Ecto neural progenitor cell (in vitro differentiated cells): ENCODE data around the gene FRMD5.
"Not testable (repeated sequence)": the region's sequence is repeated elsewhere in the genome, so short reads cannot be mapped to it uniquely, and the experiment has no call there.

Experiments
- DNase-seq: peaks from one replicate; pipeline ENCODE4 v3.0.0-alpha.2; 2018; ENCODE audit warnings: low spot score

Gene FRMD5

DNA sequence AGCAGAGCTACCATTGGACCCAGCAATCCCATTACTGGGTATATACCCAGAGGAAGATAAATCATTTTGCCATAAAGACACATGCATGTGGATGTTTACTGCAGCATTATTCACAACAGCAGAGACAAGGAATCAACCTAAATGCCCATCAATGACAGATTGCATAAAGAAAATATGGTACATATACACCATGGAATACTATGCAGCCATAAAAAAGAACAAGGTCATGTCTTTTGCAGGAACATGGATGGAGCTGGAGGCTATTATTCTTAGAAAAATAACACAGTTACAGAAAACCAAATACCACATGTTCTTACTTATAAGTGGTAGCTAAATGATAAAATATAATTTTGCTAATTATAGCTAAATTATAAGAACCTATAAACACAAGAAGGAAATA, 162.3 kb downstream of the FRMD5 start:
- not testable (repeated sequence) for DNase-seq

DNA sequence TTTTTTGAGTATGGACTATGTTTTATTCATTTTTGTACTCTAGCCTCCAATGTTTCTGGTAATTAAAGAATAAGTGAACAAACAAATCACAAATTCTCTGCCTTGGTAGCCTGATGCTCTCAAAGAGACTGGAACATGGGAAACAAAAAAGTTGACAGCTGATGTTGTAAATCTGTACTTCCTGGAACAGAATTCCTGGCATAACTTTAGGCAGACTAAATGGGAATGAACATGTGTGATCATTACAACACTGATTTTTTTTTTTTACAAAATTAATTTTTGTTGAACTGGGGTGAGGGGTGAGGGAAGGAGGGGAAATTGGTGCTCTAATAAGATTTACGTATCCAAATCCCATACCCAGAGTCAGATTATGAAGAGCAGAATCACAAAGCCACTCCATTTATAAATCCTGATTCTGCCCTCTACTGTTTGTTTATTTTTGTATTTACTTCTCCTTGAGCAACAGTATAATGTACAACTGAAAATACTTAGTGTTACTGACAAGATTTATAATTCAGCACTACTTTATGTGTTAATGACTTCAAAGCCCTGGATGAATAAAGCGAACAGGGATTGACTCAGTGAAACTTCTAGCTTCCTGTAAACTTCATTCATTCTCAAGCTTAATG, 165.0 kb downstream of the FRMD5 start:
- DNase-seq: no peak

DNA sequence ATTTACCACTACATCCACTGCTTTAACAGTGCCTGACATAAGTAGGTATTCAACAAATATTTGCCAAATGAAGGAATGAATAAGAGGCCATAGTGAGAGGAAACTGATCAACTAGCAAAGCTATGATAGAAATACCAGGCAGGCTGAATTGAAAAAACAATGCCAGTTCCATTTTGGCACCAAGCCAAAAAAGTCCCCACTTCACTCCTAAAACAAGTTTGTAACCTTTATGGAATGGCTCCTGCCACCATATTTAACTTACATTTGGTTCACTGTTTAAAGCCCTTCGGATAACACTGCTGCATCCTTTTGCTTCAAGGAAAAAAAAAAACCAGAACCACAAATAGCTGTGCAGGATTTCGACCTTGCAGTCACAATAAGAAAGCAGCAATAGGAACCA, 166.1 kb downstream of the FRMD5 start:
- DNase-seq: no peak

DNA sequence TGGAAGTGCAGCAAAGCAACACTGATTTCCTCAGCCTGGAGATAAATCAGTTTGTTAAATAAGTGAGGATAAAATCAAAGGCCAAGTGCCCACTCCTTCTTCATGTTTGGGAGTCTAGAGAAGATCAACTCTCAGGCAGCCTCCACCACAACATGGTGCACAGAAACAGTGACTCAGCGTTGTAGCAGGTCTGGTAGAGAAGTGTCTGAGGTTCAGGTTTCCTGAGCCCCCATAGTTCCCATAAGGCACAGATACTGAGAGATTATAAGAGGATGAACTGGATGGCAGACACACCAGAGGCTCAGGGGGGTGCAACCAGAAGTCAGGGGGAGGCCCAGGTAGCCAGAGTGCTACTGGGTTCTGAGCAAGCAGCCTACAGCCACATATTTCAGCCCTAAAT, 166.7 kb downstream of the FRMD5 start:
- DNase-seq: no peak

DNA sequence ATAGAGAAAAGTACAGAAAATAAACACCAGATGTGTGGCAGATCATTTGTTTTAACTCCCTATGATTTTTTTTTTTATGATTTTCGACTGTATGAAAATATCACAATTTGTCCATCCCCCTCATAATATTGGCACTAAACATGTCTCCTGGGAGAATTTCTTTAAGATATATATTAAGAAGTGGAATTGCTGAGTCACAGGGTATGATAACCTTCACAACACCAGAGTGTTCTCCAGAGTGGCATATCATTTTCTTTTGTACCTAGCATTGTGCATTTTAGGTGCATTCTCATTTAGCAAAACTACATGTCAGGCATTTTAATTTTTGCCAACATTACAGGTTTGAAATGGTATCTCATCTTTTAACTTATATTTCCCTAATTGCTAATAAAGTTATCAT, 170.9 kb downstream of the FRMD5 start:
- no peak for DNase-seq

DNA sequence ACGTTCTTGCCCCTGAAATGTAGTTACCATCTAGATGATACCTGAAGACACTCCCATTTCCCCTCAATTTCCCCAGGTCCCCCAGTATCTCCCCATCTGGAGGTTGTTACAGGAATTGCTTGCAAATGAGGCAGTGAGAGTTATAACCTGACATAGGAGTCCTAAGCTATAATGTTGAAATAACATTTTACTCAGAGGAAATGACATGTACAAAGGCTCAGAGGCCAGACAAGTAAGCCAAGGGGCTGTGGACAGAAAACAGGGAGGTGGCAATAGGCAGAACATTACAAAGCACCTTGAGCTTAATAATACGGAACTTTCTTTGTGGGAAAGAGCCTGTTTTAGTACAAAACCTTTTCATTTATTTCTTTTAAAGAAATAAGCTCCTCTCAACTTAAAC, 171.9 kb downstream of the FRMD5 start:
- DNase-seq: no peak

DNA sequence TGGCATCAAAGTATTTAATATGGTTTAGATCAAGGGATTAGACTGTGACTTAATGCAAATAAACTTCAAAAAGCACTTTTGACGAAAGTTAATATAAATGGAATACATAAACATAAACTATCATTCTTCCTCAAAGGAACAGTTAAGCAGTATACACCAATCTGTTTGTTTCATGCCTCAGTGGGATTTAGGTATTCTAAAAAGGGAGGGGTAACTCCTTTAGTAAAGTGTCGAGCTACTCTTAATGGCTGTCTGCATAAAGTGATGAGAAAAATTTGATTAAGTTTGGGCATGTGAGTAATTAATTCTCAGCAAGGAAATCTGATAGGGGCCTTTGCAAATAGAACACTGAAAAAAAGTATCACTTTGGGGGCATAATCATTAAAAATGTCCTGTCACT, 176.9 kb downstream of the FRMD5 start:
- no peak for DNase-seq

DNA sequence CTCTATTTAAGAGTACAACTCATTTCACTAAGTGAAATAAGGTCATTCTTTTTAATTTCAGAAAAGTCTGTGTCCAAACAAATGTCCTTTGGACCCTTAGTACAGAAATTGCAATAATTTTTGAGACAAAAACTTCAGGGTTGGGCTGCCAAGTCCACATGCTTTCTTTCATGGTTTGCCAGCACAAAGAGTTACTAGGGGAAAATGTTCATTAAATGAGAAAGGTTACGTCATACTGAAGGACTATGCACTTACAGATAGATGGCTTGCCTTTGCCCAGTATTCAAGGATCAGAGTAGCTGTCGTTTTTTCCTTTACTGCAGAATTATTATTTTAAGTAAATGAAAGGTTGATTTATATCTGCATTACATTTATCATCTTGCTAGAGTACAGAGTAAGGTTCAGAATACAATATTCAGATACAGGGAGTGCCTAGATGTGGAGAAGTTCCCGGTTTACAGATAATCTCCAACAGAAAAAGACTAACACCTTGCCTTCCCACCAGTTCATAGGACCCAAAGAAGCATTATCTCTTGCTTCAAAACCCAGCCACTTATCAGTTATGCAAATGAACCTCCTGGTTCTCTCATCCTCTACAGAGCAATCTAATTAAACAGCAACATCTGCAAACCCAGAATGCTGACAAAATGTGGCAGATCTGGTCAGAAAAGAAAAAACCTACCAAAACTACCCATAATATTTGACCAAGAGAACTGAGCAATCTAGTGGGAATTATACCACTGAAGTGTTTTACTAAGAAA, 179.3 kb downstream of the FRMD5 start:
- DNase-seq: no peak

DNA sequence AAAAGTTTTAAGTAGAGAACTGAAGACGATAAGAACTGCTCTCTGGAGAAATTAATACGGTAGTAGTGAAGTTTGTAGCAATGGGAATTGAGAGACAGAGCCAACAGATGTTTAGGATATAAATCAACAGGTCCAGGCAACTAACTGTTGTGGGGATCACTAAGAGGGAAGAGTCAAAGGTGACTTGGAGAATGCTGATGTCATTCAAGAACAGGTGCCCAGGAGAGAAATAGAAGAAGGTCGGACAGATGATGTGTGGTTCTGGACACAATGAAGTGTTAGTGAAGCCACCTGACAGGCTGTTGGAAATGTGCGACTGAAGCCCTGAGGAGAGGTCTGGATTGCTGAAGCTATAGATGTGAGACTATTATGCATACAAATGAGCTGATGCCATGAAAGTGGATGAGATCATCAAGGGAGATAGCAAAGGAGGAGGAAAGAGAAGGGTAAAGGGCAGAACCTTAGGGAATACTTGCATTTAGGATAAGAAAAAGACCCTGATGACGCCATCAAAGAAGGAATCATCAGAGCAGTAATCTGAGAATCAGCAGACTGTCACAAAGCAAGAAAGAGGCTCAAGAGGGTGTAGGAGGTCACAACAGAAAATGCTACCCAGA, 183.7 kb downstream of the FRMD5 start:
- DNase-seq: no peak

DNA sequence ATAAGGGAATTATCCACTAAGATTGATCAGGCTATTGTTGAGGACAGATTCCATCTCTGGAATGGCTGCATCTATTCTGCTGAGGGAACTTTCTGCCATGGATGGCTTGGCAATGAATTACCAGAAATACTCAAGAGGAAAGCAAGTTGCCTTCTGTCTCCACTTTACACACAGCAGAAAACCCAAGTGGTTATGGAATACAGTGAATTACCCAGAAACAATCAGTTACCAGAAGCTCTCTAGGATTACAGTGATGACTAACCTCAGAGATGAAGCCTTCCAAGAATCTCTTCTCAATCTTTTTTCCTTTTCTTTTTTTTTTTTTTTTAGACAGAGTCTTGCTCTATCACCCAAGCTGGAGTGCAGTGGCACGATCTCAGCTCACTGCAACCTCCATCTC, 185.0 kb downstream of the FRMD5 start:
- no peak for DNase-seq

DNA sequence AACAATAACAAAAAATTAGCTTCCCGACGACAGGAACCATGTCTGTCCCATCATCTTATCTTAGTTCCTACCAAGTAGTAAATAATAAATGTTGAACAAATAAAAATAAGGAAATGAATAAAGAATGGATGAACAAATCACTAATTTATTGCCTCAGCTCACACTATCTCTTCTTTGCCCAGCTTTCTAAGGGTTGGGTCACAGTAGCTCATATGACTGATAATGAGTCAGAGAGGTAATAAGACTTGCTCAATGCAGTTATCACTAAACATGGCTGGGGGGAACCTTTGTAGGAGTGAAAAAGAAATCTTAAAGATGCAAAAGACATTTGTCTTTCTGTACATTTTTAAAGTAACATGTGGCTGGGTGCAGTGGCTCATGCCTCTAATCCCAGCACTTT, 186.0 kb downstream of the FRMD5 start:
- no peak for DNase-seq

DNA sequence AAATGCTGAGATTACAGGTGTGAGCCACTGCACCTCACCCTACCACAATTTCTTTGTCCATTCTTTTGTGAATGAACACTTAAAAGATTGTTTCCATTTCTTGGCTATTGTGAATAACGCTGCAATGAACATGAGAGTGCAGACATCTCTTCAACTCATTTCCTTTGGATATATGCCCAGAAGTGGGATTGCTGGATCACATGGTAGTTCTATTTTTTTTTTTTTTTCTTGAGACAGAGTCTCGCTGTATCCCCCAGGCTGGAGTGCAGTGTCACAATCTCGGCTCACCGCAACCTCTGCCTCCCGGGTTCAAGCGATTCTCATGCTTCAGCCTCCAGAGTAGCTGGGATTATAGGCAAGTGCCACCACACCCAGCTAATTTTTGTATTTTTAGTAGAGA, 194.8 kb downstream of the FRMD5 start:
- DNase-seq: not testable (repeated sequence)

DNA sequence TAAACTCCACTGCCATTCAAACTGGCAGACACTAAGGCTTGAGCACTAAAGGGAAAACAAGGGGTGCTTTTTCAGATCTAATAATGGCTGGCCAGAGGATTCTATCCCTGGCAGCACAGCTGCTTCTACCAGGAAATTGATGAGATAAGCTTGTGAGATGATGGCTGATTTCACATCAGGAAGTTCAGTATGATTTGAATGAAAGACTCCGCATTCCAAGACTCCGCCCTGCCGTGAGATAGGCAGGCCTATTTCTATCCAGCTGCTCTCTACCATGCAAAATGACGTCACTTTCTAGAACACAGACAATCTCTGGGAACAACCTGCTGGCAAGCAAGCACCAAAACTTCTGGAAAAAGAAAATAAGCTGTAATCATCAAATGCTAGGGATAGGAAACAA, 196.5 kb downstream of the FRMD5 start:
- no peak for DNase-seq

DNA sequence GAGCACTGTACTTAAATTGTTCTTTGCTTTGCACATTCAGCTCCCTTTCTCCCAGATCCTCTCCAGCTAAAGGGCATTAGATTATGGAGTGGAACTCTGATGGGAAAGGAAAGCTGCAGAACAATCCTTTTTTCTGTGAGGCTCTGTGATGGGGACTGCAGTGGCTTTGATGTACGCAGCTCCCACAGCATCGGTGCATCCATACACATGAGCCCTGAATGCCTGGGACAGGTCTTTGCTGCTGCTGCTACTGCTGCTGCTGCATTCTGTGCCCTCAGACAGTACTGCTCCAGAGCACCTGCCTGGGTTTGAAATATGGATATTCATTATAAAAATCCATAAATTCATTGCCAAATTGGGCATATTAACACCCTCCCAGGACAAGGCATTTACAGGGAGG, 203.9 kb downstream of the FRMD5 start:
- DNase-seq: no peak

DNA sequence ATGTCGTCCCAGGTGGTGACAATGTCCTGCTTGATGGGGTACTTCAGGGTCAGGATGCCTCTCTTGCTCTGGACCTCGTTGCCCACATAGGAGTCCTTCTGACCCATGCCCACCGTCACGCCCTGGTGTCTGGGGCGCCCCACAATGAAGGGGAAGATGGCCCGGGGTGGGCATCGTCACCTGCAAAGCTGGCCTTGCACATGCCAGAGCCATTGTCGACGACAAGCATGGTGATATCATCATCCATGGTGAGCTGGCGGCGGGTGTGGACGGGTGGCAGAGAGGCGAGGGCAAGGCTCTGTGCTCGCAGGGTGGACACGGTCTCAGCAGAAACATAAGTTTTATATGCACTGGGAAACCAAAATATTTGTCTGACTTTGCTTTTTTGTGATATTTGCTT, 205.1 kb downstream of the FRMD5 start:
- no peak for DNase-seq

DNA sequence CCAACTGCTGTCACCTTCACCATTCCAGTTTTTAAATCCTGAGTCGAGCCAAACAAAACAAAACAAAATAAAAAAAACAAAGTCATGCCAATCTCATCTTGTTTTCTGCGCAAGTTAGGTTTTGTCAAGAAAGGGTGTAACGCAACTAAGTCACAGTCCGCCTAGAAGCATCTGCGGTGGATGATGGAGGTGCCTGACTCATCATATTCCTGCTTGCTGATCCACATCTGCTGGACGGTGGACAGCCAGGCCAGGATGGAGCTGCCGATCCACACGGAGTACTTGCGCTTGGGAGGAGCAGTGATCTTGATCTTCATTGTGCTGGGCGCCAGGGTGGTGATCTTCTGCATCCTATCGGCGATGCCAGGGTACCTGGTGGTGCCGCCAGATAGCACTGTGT, 206.2 kb downstream of the FRMD5 start:
- no peak for DNase-seq

DNA sequence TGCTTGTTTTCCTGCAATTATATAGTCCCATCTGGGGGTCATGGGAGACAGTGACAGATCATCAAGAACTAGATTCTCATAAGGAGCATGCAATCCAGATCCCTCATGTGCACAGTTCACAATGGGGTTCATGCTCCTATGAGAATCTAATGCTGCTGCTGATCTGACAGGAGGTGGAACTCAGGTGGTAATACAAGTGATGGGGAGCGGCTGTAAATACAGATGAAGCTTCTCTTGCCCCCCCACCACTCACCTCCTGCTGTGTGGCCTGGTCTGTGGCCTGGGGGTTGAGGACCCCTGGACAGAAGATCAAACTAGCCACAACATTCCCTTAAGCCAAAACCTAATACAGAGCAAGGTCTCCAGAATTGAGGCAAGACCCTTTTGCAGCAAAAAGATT, 207.1 kb downstream of the FRMD5 start:
- no peak for DNase-seq

DNA sequence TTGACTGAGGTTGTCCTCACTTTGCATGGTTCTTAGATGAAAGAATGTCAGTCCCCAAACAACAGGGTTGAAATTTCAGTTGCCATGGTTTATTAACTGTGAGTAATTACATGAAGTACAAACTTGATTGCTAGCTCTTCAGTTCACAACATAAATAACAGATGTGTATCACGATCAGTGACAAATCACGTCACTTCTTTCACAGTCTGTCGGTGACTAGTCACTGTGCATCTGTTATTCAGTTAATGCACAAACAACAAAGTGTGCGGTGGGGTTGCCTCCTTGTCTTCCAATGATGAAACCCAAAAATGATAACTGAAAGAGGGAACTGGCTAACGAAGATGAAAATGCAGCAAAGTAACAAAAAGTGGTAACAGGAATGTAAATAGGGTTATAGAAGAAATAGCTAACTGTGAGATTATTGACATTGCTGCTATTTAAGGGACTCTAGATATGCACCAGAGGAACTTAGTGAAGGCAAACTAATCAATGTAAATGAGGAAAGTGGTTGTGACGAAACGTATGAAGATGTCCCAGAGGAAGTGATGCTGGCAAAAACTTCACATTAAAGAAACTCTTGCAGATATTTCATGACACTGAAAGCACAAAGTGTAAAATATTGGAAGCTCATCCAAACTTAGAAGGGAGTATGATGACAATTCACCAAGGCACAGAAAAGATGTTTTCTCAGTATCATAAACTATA, 208.9 kb downstream of the FRMD5 start:
- DNase-seq: no peak

DNA sequence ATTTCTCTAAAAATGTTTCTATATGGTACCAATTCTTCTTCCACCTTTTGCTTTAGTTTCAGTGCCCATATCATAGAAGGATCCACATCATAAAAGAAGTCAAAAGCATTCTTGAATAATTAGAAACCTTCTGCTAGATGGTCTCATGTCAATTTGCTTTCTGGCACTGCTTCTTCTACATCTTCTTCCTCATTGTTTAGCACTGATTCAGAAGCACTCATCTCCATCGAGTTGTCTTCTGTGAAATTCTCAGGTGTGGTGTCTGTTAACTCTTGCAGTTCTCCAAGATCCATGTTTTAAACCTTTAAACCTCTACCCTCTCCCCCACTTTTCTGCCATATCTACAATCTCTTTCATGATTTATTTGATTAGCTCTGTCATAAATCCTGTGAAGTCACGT, 213.5 kb downstream of the FRMD5 start:
- DNase-seq: no peak

DNA sequence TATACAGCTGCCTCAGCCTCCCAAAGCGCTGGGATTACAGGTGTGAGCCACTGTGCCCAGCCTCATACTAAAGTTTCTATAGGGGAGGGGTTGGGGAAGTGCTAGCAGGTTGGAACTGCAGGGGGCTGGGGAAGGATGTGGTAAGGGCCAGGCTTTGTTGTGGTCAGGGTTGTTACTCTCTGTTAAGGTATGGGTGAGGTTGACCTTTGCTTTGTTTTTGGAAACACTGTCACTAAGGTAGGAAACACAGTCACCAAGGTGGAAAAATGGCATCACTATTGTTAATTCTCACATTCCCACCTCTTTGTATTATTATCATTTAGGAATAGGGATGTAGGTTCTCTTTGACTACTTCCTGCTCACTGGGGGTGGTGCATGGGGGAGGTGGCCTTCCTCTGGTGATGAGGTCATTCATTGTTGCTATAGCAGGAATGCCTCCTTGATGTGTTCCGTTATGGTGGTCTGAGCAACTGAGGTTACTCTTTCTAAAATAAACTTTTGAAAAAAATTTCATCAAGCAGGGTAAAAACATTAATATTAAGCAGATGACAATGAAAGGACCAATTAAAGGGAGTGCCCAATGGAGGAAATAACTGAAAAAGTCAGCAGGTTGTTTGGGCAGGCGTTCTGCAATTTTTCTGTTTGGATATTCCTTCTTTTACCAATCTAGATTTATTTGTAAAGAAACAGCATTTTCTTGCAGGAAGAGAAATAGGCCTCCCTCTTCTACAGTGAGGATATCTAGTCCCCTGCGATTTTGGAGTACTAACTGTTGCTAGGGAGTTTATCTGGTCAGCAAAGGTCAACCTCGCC, 217.8 kb downstream of the FRMD5 start:
- DNase-seq: no peak

DNA sequence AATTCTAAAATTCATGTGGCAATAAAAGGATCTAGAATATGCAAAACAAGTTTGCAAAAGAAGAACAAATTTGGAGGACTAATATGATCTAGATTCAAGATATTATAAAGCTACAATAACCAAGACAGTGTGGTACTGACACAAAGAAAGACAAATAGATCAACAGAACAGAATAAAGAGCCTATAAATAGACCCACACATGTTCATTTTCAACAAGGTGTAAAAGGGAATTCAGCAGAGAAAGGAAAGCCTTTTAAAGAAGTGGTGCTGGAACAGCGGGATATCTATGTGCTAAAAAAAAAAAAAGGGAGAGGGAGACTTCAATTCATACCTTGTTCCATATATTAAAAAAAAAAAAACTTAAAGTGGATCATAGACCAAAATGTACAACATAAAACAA, 219.3 kb downstream of the FRMD5 start:
- no peak for DNase-seq

DNA sequence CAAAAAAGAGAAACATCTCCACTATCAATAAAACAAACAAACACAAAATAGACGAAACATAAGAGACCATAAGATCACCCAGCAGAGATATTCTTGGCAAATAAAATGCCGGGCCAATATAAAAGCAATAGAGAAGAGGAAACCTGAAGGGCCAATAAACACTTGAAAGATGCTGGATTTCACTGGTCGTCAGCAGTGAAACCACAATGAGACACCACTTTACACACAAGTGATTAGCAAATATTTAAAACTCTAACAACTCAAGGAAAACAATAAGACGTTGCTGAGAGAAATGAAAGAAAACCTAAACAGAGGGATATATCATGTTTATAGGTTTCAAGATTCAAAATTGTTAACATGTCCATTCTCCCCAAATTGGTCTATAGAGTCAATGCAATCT, 219.7 kb downstream of the FRMD5 start:
- DNase-seq: no peak
